ENCODE results near the gene TRIO.

TRIO gene

GRCh38 chr5:14453481-14453880, 310.3 kb downstream of the TRIO start:
- no peak for TF ChIP-seq FOXP2 (optimal IDR thresholded peaks at IDR 0.05; ENCODE audit: borderline replicate concordance, extremely low read depth, extremely low read length, insufficient read depth)
- TF ChIP-seq, protein P1, sequence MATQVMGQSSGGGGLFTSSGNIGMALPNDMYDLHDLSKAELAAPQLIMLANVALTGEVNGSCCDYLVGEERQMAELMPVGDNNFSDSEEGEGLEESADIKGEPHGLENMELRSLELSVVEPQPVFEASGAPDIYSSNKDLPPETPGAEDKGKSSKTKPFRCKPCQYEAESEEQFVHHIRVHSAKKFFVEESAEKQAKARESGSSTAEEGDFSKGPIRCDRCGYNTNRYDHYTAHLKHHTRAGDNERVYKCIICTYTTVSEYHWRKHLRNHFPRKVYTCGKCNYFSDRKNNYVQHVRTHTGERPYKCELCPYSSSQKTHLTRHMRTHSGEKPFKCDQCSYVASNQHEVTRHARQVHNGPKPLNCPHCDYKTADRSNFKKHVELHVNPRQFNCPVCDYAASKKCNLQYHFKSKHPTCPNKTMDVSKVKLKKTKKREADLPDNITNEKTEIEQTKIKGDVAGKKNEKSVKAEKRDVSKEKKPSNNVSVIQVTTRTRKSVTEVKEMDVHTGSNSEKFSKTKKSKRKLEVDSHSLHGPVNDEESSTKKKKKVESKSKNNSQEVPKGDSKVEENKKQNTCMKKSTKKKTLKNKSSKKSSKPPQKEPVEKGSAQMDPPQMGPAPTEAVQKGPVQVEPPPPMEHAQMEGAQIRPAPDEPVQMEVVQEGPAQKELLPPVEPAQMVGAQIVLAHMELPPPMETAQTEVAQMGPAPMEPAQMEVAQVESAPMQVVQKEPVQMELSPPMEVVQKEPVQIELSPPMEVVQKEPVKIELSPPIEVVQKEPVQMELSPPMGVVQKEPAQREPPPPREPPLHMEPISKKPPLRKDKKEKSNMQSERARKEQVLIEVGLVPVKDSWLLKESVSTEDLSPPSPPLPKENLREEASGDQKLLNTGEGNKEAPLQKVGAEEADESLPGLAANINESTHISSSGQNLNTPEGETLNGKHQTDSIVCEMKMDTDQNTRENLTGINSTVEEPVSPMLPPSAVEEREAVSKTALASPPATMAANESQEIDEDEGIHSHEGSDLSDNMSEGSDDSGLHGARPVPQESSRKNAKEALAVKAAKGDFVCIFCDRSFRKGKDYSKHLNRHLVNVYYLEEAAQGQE (IDR thresholded peaks at IDR 0.05; ENCODE audit: insufficient read depth in 1 of 2, low read depth in 2 of 2, low read length in 2 of 2): no peak
- no peak for TF ChIP-seq TAF1 (IDR thresholded peaks at IDR 0.05; ENCODE audit: borderline replicate concordance, insufficient read depth, low read length)
- no peak for TF ChIP-seq SIN3A (IDR thresholded peaks at IDR 0.05; ENCODE audit: borderline replicate concordance, insufficient read depth, low read length)
- TF ChIP-seq POLR2AphosphoS5 (IDR thresholded peaks at IDR 0.05; ENCODE audit: low read depth, low read length): no peak

DNA sequence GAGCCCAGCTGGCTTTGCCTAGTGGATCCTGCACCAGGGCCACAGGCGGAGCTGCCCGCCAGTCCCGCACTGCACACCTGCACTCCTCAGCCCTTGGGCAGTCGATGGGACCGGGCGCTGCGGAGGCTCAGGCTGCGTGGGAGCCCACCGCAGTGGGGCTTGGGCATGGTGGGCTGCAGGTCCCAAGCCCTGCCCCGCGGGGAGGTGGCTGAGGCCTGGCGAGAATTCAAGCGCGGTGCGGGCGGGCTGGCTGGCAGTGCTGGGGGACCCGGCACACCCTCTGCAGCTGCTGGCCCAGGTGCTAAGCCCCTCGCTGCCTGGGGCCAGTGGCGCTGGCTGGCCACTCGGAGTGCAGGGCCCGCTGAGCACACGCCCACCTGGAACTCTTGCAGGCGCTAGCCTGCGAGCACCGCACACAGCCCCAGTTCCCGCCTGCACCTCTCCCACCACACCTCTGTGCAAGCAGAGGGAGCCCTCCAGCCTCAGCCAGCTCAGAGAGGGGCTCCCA, 312.7 kb downstream of the TRIO start:
- no peak for TF ChIP-seq SIN3A (IDR thresholded peaks at IDR 0.05; ENCODE audit: borderline replicate concordance, insufficient read depth, low read length)
- TF ChIP-seq POLR2AphosphoS5 (IDR thresholded peaks at IDR 0.05; ENCODE audit: low read depth, low read length): no peak
- TF ChIP-seq FOXP2 (optimal IDR thresholded peaks at IDR 0.05; ENCODE audit: borderline replicate concordance, extremely low read depth, extremely low read length, insufficient read depth): no peak
- TF ChIP-seq, protein P1 (IDR thresholded peaks at IDR 0.05; ENCODE audit: insufficient read depth in 1 of 2, low read depth in 2 of 2, low read length in 2 of 2): no peak
- TF ChIP-seq TAF1 (IDR thresholded peaks at IDR 0.05; ENCODE audit: borderline replicate concordance, insufficient read depth, low read length): no peak

GRCh38 chr5:14457476-14457875, 314.3 kb downstream of the TRIO start:
- TF ChIP-seq SIN3A (IDR thresholded peaks at IDR 0.05; ENCODE audit: borderline replicate concordance, insufficient read depth, low read length) (no peak), FOXP2 (optimal IDR thresholded peaks at IDR 0.05; ENCODE audit: borderline replicate concordance, extremely low read depth, extremely low read length, insufficient read depth) (no peak), POLR2AphosphoS5 (IDR thresholded peaks at IDR 0.05; ENCODE audit: low read depth, low read length) (no peak), TAF1 (IDR thresholded peaks at IDR 0.05; ENCODE audit: borderline replicate concordance, insufficient read depth, low read length) (no peak)
- TF ChIP-seq, protein P1 (IDR thresholded peaks at IDR 0.05; ENCODE audit: insufficient read depth in 1 of 2, low read depth in 2 of 2, low read length in 2 of 2): no peak

GRCh38 chr5:14458414-14458813, 315.3 kb downstream of the TRIO start:
- TF ChIP-seq FOXP2 (optimal IDR thresholded peaks at IDR 0.05; ENCODE audit: borderline replicate concordance, extremely low read depth, extremely low read length, insufficient read depth): no peak
- TF ChIP-seq, protein P1 (IDR thresholded peaks at IDR 0.05; ENCODE audit: insufficient read depth in 1 of 2, low read depth in 2 of 2, low read length in 2 of 2): no peak
- TF ChIP-seq POLR2AphosphoS5 (IDR thresholded peaks at IDR 0.05; ENCODE audit: low read depth, low read length): no peak
- no peak for TF ChIP-seq TAF1 (IDR thresholded peaks at IDR 0.05; ENCODE audit: borderline replicate concordance, insufficient read depth, low read length)
- no peak for TF ChIP-seq SIN3A (IDR thresholded peaks at IDR 0.05; ENCODE audit: borderline replicate concordance, insufficient read depth, low read length)

Measured in PFSK-1 (cell line).